Erythroblast (primary cell): ENCODE data around the gene DEPP1.

ENCODE experiments used
- GATA1 ChIP-seq: IDR thresholded peaks from 2 replicates; pipeline ENCODE4 v1.6.1; 2011; ENCODE audit warnings: low read depth, mild to moderate bottlenecking, control low read depth, low read length, moderate library complexity
- POLR2A ChIP-seq: IDR thresholded peaks from 2 replicates; pipeline ENCODE4 v1.6.1; 2011; ENCODE audit warnings: mild to moderate bottlenecking, low read length

GRCh38 chr10:44927352-44927751 is 51.3 kb downstream of the DEPP1 start:
- TF ChIP-seq POLR2A (no peak), GATA1 (no peak)
